IMR-90 (cell line): Measurements from ENCODE around the gene PSMA4.

ENCODE experiments used
- BHLHE40 ChIP-seq: fragments of 150-350 bp; IDR thresholded peaks from 2 replicates; pipeline ENCODE4 v1.6.1; 2016; ENCODE audit warnings: mild to moderate bottlenecking, low read depth, low read length
- CEBPB ChIP-seq: IDR thresholded peaks from 2 replicates; pipeline ENCODE4 v1.6.1; 2012; ENCODE audit warnings: low read depth, low read length, improper control_type of control experiment
- ELK1 ChIP-seq: fragments of 150-350 bp; IDR thresholded peaks from 2 replicates; pipeline ENCODE4 v1.6.1; 2016; ENCODE audit warnings: low read depth, mild to moderate bottlenecking, low read length, moderate library complexity, borderline replicate concordance
- MAFK ChIP-seq: IDR thresholded peaks from 2 replicates; pipeline ENCODE4 v1.6.1; 2012; ENCODE audit warnings: low read depth, low read length, improper control_type of control experiment
- MAZ ChIP-seq: IDR thresholded peaks from 2 replicates; pipeline ENCODE4 v1.6.1; 2012; ENCODE audit warnings: low read depth, mild to moderate bottlenecking, low read length, improper control_type of control experiment, moderate library complexity, borderline replicate concordance
- POLR2A ChIP-seq: IDR thresholded peaks from 2 replicates; pipeline ENCODE4 v1.6.1; 2012; ENCODE audit warnings: mild to moderate bottlenecking, low read depth, low read length
- RAD21 ChIP-seq: IDR thresholded peaks from 2 replicates; pipeline ENCODE4 v1.6.1; 2012; ENCODE audit warnings: low read length, improper control_type of control experiment
- RCOR1 ChIP-seq: IDR thresholded peaks from 2 replicates; pipeline ENCODE4 v1.6.1; 2012; ENCODE audit warnings: mild to moderate bottlenecking, low read length, improper control_type of control experiment; ENCODE audit not compliant: insufficient replicate concordance
- RFX5 ChIP-seq: IDR thresholded peaks from 2 replicates; pipeline ENCODE4 v1.8.0; 2012; ENCODE audit warnings: low read depth, mild to moderate bottlenecking, low read length, moderate library complexity
- TF ChIP-seq, protein P1 (sequence below): conservative IDR thresholded peaks from 2 replicates; pipeline ENCODE4 v1.5.1; 2012; ENCODE audit warnings: mild to moderate bottlenecking, low read depth, low read length, improper control_type of control experiment
- TF ChIP-seq, protein P2 (sequence below): fragments of 150-350 bp; IDR thresholded peaks from 2 replicates; pipeline ENCODE4 v1.6.1; 2017; ENCODE audit warnings: mild to moderate bottlenecking, antibody characterized with exemption, low read length, low read depth

DNA sequence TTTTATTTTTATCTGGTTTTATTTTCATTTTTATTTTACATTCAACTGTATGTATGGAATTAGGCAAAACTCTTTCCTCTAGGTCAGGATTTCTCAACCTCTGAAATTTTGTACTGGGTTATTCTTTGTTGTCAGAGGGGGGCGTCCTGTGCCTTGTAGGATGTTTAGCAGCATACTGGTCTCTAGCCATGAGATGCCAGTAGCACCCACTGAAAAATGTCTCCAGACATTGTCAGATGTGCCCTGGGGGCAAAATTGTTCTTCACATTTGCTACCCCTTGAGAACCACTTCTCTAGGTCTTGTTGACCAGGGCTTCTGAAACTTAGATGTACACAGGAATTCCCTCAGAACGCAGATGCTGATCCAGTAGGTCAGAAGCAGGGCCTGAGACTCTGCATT, 30.5 kb downstream of the PSMA4 start:
- TF ChIP-seq POLR2A (no peak), ELK1 (no peak), CEBPB (no peak), MAZ (no peak), RAD21 (no peak), MAFK (no peak), RCOR1 (no peak), BHLHE40 (no peak), RFX5 (no peak)
- TF ChIP-seq, protein P1, sequence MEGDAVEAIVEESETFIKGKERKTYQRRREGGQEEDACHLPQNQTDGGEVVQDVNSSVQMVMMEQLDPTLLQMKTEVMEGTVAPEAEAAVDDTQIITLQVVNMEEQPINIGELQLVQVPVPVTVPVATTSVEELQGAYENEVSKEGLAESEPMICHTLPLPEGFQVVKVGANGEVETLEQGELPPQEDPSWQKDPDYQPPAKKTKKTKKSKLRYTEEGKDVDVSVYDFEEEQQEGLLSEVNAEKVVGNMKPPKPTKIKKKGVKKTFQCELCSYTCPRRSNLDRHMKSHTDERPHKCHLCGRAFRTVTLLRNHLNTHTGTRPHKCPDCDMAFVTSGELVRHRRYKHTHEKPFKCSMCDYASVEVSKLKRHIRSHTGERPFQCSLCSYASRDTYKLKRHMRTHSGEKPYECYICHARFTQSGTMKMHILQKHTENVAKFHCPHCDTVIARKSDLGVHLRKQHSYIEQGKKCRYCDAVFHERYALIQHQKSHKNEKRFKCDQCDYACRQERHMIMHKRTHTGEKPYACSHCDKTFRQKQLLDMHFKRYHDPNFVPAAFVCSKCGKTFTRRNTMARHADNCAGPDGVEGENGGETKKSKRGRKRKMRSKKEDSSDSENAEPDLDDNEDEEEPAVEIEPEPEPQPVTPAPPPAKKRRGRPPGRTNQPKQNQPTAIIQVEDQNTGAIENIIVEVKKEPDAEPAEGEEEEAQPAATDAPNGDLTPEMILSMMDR = no peak
- TF ChIP-seq, protein P2, sequence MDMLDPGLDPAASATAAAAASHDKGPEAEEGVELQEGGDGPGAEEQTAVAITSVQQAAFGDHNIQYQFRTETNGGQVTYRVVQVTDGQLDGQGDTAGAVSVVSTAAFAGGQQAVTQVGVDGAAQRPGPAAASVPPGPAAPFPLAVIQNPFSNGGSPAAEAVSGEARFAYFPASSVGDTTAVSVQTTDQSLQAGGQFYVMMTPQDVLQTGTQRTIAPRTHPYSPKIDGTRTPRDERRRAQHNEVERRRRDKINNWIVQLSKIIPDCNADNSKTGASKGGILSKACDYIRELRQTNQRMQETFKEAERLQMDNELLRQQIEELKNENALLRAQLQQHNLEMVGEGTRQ = no peak
